ENCODE measurements around the gene YWHAG. TPM values are rescaled to one million over a fixed set of nuclear protein-coding genes. Genes with fewer than 3 reads are reported as not detected.
"Not testable (repeated sequence)": the region's sequence is repeated elsewhere in the genome, so short reads cannot be mapped to it uniquely, and the experiment has no call there.

The YWHAG gene
- total RNA-seq, 1 experiment from 2014 or later: 84.6 TPM

GRCh38 chr7:76296743-76297740 lies 61.7 kb downstream of the YWHAG start:
- peak; percentile 85 for DNase-seq (ENCODE audit: low spot score)

GRCh38 chr7:76294344-76295024 lies 64.3 kb downstream of the YWHAG start:
- peak; percentile 91 for DNase-seq (ENCODE audit: low spot score)

GRCh38 chr7:76293407-76293901 lies 65.3 kb downstream of the YWHAG start:
- DNase-seq (ENCODE audit: low spot score): peak; percentile 73

GRCh38 chr7:76292911-76293310 lies 65.9 kb downstream of the YWHAG start:
- not testable (repeated sequence) for DNase-seq (ENCODE audit: low spot score)

- no peak for DNase-seq (ENCODE audit: low spot score)
These were observed 66.6 kb downstream of the YWHAG start for GRCh38 chr7:76292213-76292573.

- peak; percentile 100 for DNase-seq (ENCODE audit: low spot score)
These were observed 67.2 kb downstream of the YWHAG start for GRCh38 chr7:76291351-76292212.

GRCh38 chr7:76290847-76291350 lies 67.9 kb downstream of the YWHAG start:
- not testable (repeated sequence) for DNase-seq (ENCODE audit: low spot score)

GRCh38 chr7:76286842-76287403 lies 71.9 kb downstream of the YWHAG start:
- no peak for DNase-seq (ENCODE audit: low spot score)

GRCh38 chr7:76285604-76286374 lies 73.0 kb downstream of the YWHAG start:
- no peak for DNase-seq (ENCODE audit: low spot score)

- DNase-seq (ENCODE audit: low spot score): no peak
These were observed 75.3 kb downstream of the YWHAG start for GRCh38 chr7:76283254-76284159.

- DNase-seq (ENCODE audit: low spot score): no peak
These were observed 76.2 kb downstream of the YWHAG start for GRCh38 chr7:76282344-76283253.

GRCh38 chr7:76281706-76282343 lies 77.0 kb downstream of the YWHAG start:
- DNase-seq (ENCODE audit: low spot score): no peak

GRCh38 chr7:76281006-76281705 lies 77.6 kb downstream of the YWHAG start:
- no peak for DNase-seq (ENCODE audit: low spot score)

- no peak for DNase-seq (ENCODE audit: low spot score)
These were observed 78.4 kb downstream of the YWHAG start for GRCh38 chr7:76280408-76280807.

- DNase-seq (ENCODE audit: low spot score): no peak
These were observed 80.3 kb downstream of the YWHAG start for GRCh38 chr7:76278540-76278939.
